GM12878 (cell line): ENCODE measurements around the gene SHLD1. TPM values are rescaled to one million over a fixed set of nuclear protein-coding genes. Genes with fewer than 3 reads are reported as not detected.

ENCODE experiments used
- CBX5 ChIP-seq: sonication (generic); IDR thresholded peaks from 2 replicates; pipeline ENCODE4 v1.6.1; 2016; ENCODE audit warnings: low read depth, moderate library complexity, mild to moderate bottlenecking, inconsistent platforms
- DPF2 ChIP-seq: fragments of 450-650 bp; IDR thresholded peaks from 2 replicates; pipeline ENCODE4 v1.6.1; 2017; ENCODE audit warnings: mild to moderate bottlenecking
- EGR1 ChIP-seq, 2 experiments: IDR thresholded peaks; 1 replicate in 1 of 2; 2 replicates in 1 of 2; pipeline ENCODE4 v1.6.1; 2011 to 2012; ENCODE audit warnings: low read depth in 2 of 2, low read length in 2 of 2, borderline replicate concordance in 1 of 2, mild to moderate bottlenecking in 1 of 2, moderate library complexity in 1 of 2
- EP300 ChIP-seq, 2 experiments: fragments of 150-350 bp in 1 of 2; IDR thresholded peaks; 2 replicates each; pipeline ENCODE4 v1.6.1; 2011 to 2012; ENCODE audit warnings: low read depth in 2 of 2, low read length in 2 of 2, borderline replicate concordance in 1 of 2, improper control_type of control experiment in 1 of 2, inconsistent platforms in 1 of 2; ENCODE audit not compliant: control insufficient read depth in 1 of 2
- ETV6 ChIP-seq, 2 experiments: fragments of 450-650 bp in 1 of 2; IDR thresholded peaks in 1 of 2; conservative IDR thresholded peaks in 1 of 2; 2 replicates each; pipeline ENCODE4 v1.6.1; 2014; ENCODE audit warnings: antibody characterized with exemption in 1 of 2, borderline replicate concordance in 1 of 2, low read depth in 1 of 2, mild to moderate bottlenecking in 1 of 2, moderate library complexity in 1 of 2
- KDM1A ChIP-seq: fragments of 200-600 bp; sonication (generic); IDR thresholded peaks from 2 replicates; pipeline ENCODE4 v1.6.1; 2016; ENCODE audit warnings: borderline replicate concordance
- NFIC ChIP-seq: IDR thresholded peaks from 2 replicates; pipeline ENCODE4 v1.6.1; 2012; ENCODE audit warnings: low read depth, mild to moderate bottlenecking, inconsistent platforms, low read length, moderate library complexity
- NR2C2 ChIP-seq: IDR thresholded peaks from 2 replicates; pipeline ENCODE4 v1.6.1; 2011; ENCODE audit warnings: borderline replicate concordance, low read depth; ENCODE audit not compliant: control insufficient read depth, insufficient read length
- NRF1 ChIP-seq: conservative IDR thresholded peaks from 2 replicates; pipeline ENCODE4 v1.6.1; 2011; ENCODE audit warnings: mild to moderate bottlenecking, low read depth, low read length, improper control_type of control experiment
- PAX8 ChIP-seq: fragments of 450-650 bp; IDR thresholded peaks from 2 replicates; pipeline ENCODE4 v1.6.1; 2017; ENCODE audit warnings: mild to moderate bottlenecking, moderate library complexity
- RBBP5 ChIP-seq: fragments of 200-600 bp; sonication (generic); conservative IDR thresholded peaks from 2 replicates; pipeline ENCODE4 v1.6.1; 2016
- SP1 ChIP-seq: IDR thresholded peaks from one replicate; pipeline ENCODE4 v1.6.1; 2011; ENCODE audit warnings: low read depth, low read length
- STAT1 ChIP-seq: fragments of 450-650 bp; conservative IDR thresholded peaks from 2 replicates; pipeline ENCODE4 v1.6.1; 2014; ENCODE audit warnings: antibody characterized with exemption, mild to moderate bottlenecking
- YBX1 ChIP-seq: fragments of 450-650 bp; IDR thresholded peaks from 2 replicates; pipeline ENCODE4 v1.6.1; 2016; ENCODE audit warnings: antibody characterized with exemption
- ZNF207 ChIP-seq: fragments of 450-650 bp; IDR thresholded peaks from 2 replicates; pipeline ENCODE4 v1.6.1; 2014; ENCODE audit warnings: antibody characterized with exemption, mild to moderate bottlenecking, borderline replicate concordance
- ZSCAN29 ChIP-seq: fragments of 450-650 bp; IDR thresholded peaks from 2 replicates; pipeline ENCODE4 v1.6.1; 2017; ENCODE audit warnings: mild to moderate bottlenecking, moderate library complexity
- polyA plus RNA-seq, 11 experiments: library from polyadenylated mRNA; depleted of rRNA in 4 of 11; unstranded in 6 of 11; stranded (reverse) in 5 of 11; fragments of >200 nt; fragmentation: Nextera tagmentation in 4 of 11; fragmentation: Illumina TruSeq in 1 of 11; extraction: Ambion mirVana in 4 of 11; extraction: Trizol in 1 of 11; gene quantifications; 1 replicate in 1 of 11; 2 replicates in 10 of 11; pipeline versions ENCODE4 v1.2.1 to v1.2.3, GENCODE V29; 2011 to 2016; ENCODE audit warnings: inconsistent platforms in 2 of 11, missing spikeins in 2 of 11, low read depth in 1 of 11
- total RNA-seq, 4 experiments: library from RNA; depleted of rRNA in 3 of 4; stranded (reverse); fragments of >200 nt in 3 of 4; fragmentation: Illumina TruSeq in 1 of 4; extraction: Trizol in 1 of 4; gene quantifications; 2 replicates each; pipeline versions ENCODE4 v1.2.1 to v1.2.3, GENCODE V29; 2013 to 2021
- TF ChIP-seq, protein P1 (sequence below): IDR thresholded peaks from 2 replicates; pipeline ENCODE4 v1.6.1; 2011; ENCODE audit warnings: borderline replicate concordance, low read depth, mild to moderate bottlenecking, moderate library complexity, mixed read lengths, low read length; ENCODE audit not compliant: insufficient read depth; ENCODE audit errors: extremely low read length
- TF ChIP-seq, protein P2 (sequence below): fragments of 450-650 bp; IDR thresholded peaks from 2 replicates; pipeline ENCODE4 v1.6.1; 2016; ENCODE audit warnings: mild to moderate bottlenecking
- TF ChIP-seq, protein P3 (sequence below): fragments of 450-650 bp; IDR thresholded peaks from 2 replicates; pipeline ENCODE4 v1.6.1; 2018; ENCODE audit warnings: mild to moderate bottlenecking, low read depth, moderate library complexity; ENCODE audit not compliant: partially characterized antibody
- TF ChIP-seq, protein P4 (sequence below): fragments of 450-650 bp; IDR thresholded peaks from 2 replicates; pipeline ENCODE4 v1.6.1; 2017; ENCODE audit warnings: low read depth, mild to moderate bottlenecking, moderate library complexity
- TF ChIP-seq, protein P5 (sequence below): IDR thresholded peaks from 2 replicates; pipeline ENCODE4 v1.6.1; 2012; ENCODE audit warnings: low read length, inconsistent platforms

The SHLD1 gene
- total and polyA plus RNA-seq, 10 of the 15 experiments (the other 5 are each of a cell fraction or from before 2014, with no cell fraction given), result 10.8 to 70.9 (median 25.4) TPM

DNA sequence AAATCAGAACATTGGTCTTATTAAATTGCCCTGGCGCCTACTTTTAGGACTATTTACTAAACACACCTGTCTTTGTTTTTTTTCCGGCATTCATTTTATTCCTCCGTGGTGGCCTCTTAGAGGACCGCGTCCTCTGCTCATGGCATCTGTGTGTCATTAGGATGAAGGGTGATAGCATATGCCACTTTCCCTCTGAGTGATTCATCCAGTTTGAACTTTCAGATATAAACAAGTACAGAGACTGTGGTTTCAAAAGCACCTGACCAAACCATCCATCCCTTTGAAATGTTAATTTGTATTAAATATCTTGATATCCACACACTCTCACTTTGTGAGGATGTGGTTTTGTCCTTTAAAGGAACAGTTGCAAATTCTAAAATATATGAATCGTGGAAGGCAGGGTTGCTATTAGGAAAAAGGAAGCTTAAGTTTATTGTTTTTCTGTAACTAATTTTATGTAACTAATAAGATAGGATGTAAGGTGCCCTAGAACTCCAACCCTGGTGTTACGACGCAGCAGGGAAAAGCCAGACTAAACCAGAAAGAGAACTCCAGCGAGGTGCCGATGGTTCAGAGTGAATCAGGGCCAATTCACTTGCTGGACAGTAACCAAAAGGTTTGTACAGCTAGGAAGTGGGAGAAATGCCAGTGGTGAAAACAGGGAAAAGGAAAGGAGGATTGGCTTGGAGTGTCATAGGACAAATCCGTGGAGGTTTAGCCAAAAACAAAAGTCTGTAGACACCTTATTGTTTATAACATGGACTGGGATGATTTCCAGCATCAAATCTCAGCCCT is 98.7 kb downstream of the SHLD1 start (continued):
- TF ChIP-seq, protein P1, sequence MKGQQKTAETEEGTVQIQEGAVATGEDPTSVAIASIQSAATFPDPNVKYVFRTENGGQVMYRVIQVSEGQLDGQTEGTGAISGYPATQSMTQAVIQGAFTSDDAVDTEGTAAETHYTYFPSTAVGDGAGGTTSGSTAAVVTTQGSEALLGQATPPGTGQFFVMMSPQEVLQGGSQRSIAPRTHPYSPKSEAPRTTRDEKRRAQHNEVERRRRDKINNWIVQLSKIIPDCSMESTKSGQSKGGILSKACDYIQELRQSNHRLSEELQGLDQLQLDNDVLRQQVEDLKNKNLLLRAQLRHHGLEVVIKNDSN, result no peak
- TF ChIP-seq EP300 (IDR thresholded peaks at IDR 0.05; ENCODE audit: borderline replicate concordance in 1 of 2, control insufficient read depth in 1 of 2, low read depth in 2 of 2, low read length in 2 of 2) (peak in 1 of 2 experiments; percentile 60; a peak in 1 of 4 replicates), CBX5 (no peak), KDM1A (no peak), DPF2 (0 out of 2 replicates have a peak, but pooled peaks have one; percentile 38), NRF1 (no peak), ZNF207 (no peak), EGR1 (IDR thresholded peaks at IDR 0.05; ENCODE audit: borderline replicate concordance in 1 of 2, low read depth in 2 of 2, low read length in 2 of 2) (no peak), ETV6 (conservative IDR thresholded peaks at IDR 0.05 in 1 of 2, IDR thresholded peaks at IDR 0.05 in 1 of 2; ENCODE audit: borderline replicate concordance in 1 of 2, low read depth in 1 of 2) (no peak), STAT1 (no peak), SP1 (no peak), YBX1 (no peak), NFIC (0 out of 2 replicates have a peak, but pooled peaks have one; percentile 40), RBBP5 (no peak), NR2C2 (no peak), ZSCAN29 (no peak), PAX8 (no peak)
- TF ChIP-seq, protein P2, sequence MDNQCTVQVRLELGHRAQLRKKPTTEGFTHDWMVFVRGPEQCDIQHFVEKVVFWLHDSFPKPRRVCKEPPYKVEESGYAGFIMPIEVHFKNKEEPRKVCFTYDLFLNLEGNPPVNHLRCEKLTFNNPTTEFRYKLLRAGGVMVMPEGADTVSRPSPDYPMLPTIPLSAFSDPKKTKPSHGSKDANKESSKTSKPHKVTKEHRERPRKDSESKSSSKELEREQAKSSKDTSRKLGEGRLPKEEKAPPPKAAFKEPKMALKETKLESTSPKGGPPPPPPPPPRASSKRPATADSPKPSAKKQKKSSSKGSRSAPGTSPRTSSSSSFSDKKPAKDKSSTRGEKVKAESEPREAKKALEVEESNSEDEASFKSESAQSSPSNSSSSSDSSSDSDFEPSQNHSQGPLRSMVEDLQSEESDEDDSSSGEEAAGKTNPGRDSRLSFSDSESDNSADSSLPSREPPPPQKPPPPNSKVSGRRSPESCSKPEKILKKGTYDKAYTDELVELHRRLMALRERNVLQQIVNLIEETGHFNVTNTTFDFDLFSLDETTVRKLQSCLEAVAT, result 0 out of 2 replicates have a peak, but pooled peaks have one; percentile 19
- TF ChIP-seq, protein P3, sequence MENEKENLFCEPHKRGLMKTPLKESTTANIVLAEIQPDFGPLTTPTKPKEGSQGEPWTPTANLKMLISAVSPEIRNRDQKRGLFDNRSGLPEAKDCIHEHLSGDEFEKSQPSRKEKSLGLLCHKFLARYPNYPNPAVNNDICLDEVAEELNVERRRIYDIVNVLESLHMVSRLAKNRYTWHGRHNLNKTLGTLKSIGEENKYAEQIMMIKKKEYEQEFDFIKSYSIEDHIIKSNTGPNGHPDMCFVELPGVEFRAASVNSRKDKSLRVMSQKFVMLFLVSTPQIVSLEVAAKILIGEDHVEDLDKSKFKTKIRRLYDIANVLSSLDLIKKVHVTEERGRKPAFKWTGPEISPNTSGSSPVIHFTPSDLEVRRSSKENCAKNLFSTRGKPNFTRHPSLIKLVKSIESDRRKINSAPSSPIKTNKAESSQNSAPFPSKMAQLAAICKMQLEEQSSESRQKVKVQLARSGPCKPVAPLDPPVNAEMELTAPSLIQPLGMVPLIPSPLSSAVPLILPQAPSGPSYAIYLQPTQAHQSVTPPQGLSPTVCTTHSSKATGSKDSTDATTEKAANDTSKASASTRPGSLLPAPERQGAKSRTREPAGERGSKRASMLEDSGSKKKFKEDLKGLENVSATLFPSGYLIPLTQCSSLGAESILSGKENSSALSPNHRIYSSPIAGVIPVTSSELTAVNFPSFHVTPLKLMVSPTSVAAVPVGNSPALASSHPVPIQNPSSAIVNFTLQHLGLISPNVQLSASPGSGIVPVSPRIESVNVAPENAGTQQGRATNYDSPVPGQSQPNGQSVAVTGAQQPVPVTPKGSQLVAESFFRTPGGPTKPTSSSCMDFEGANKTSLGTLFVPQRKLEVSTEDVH, result no peak
- TF ChIP-seq, protein P4, sequence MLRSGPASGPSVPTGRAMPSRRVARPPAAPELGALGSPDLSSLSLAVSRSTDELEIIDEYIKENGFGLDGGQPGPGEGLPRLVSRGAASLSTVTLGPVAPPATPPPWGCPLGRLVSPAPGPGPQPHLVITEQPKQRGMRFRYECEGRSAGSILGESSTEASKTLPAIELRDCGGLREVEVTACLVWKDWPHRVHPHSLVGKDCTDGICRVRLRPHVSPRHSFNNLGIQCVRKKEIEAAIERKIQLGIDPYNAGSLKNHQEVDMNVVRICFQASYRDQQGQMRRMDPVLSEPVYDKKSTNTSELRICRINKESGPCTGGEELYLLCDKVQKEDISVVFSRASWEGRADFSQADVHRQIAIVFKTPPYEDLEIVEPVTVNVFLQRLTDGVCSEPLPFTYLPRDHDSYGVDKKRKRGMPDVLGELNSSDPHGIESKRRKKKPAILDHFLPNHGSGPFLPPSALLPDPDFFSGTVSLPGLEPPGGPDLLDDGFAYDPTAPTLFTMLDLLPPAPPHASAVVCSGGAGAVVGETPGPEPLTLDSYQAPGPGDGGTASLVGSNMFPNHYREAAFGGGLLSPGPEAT, result peak; percentile 38; the same call in 1 of the 2 replicates
- TF ChIP-seq, protein P5, sequence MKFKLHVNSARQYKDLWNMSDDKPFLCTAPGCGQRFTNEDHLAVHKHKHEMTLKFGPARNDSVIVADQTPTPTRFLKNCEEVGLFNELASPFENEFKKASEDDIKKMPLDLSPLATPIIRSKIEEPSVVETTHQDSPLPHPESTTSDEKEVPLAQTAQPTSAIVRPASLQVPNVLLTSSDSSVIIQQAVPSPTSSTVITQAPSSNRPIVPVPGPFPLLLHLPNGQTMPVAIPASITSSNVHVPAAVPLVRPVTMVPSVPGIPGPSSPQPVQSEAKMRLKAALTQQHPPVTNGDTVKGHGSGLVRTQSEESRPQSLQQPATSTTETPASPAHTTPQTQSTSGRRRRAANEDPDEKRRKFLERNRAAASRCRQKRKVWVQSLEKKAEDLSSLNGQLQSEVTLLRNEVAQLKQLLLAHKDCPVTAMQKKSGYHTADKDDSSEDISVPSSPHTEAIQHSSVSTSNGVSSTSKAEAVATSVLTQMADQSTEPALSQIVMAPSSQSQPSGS, result peak; percentile 56; the same call in 1 of the 2 replicates
